Measurements from ENCODE around the gene BCDIN3D. TPM values are rescaled to one million over a fixed set of nuclear protein-coding genes. Genes with fewer than 3 reads are reported as not detected.

BCDIN3D gene
- total and polyA plus RNA-seq, 10 donors, result 3.3 to 7.4 (median 5.2) TPM

DNA sequence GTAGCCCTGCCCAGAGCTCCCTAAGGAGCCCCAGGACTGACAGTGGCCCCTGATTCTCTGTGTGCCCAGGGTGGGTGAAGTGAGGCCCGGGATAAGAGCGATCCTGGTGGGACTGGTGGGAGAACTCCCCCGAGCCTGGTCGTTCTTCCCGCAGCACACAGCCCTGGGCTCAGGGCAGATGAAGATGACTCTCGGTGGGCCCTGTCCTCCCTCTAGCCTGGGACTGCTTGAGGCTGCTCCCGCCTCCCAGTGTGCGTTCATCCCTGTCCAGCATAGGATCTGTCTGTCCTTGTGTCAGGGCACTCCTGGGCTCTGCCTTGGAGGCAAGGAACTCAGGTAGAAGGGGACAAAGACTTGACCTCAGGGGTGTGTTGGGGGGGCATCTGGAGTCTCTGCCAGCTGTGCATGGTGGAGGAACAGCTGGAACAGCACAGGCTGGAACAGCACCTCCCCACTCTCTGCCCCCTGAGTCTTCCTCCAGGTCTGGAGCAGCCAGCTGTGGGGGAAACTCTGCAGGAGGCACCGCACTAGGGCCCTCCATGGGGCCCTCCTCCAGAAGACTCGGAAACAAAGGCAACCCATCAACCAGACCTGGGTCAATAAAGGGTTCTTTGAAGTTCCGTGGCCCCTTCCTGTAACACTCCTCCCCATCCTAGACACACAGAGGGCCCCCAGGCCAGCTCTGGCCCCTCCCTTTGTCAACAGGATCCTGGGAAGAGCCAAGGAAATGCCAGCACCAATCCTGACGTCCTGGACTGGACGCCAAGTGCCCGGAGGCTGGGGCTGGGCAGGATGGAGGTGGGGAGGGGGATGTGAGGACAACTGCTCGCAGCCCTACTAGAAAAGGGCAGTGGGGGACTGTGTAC lies 44.9 kb upstream of the BCDIN3D start:
- Histone ChIP-seq H3K36me3 (no peaks in the 10 kb centered on the region), H3K4me1 (peaks cover 0 to 6% (median 0%) of the 10 kb centered on the region in 6 donors), H3K27ac (no peak overlapping the region), H3K9me3 (no peaks in the 10 kb centered on the region), H3K4me3 (no peak overlapping the region), H3K27me3 (replicated peaks in 1 of 7) (peaks cover 0 to 41% (median 0%) of the 10 kb centered on the region in 7 donors)
- intact Hi-C loops (cut with DNase I; ENCODE audit: low total_unique reads), result no loop called here
- DNase-seq, result no peak
- no peak for TF ChIP-seq POLR2AphosphoS5 (IDR thresholded peaks at IDR 0.05)
- no peak for TF ChIP-seq POLR2A (IDR thresholded peaks at IDR 0.05)
- TF ChIP-seq, protein P1, sequence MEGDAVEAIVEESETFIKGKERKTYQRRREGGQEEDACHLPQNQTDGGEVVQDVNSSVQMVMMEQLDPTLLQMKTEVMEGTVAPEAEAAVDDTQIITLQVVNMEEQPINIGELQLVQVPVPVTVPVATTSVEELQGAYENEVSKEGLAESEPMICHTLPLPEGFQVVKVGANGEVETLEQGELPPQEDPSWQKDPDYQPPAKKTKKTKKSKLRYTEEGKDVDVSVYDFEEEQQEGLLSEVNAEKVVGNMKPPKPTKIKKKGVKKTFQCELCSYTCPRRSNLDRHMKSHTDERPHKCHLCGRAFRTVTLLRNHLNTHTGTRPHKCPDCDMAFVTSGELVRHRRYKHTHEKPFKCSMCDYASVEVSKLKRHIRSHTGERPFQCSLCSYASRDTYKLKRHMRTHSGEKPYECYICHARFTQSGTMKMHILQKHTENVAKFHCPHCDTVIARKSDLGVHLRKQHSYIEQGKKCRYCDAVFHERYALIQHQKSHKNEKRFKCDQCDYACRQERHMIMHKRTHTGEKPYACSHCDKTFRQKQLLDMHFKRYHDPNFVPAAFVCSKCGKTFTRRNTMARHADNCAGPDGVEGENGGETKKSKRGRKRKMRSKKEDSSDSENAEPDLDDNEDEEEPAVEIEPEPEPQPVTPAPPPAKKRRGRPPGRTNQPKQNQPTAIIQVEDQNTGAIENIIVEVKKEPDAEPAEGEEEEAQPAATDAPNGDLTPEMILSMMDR (IDR thresholded peaks at IDR 0.05 in 8 of 11, conservative IDR thresholded peaks at IDR 0.05 in 3 of 11), result no peak
- 80 to 90% (median 86%) methylated on average over 9 to 15 of the region's 15 CpGs for WGBS, 5 donors

DNA sequence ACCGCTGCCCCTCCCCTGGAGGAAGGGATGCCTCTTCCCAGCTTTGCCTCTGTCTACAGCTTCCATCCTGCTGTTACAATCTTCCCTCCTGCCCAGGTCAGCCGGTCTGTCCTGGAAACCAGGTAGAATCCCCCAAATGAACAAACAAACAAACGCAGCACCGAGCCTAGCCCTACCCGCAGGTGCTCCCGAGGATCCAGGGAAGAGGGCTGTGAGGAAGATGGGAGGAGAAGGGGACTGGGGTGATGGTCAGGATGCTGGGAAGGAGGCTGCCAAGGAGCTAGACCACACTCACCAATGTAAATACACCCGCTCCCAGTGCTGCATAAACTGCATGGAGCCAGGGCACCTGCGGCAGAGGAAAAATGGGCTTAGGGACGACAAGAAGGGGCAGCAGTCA lies 44.2 kb upstream of the BCDIN3D start:
- Histone ChIP-seq H3K9me3 (no peaks in the 10 kb centered on the region), H3K36me3 (no peaks in the 10 kb centered on the region), H3K4me3 (no peak overlapping the region), H3K27me3 (replicated peaks in 1 of 7) (peaks cover 0 to 44% (median 0%) of the 10 kb centered on the region in 7 donors), H3K27ac (no peak overlapping the region), H3K4me1 (peaks cover 0 to 6% (median 0%) of the 10 kb centered on the region in 6 donors)
- no peak for DNase-seq
- intact Hi-C loops (cut with DNase I; ENCODE audit: low total_unique reads), result no loop called here
- TF ChIP-seq POLR2AphosphoS5 (IDR thresholded peaks at IDR 0.05) (no peak), POLR2A (IDR thresholded peaks at IDR 0.05) (no peak)
- TF ChIP-seq, protein P1 (IDR thresholded peaks at IDR 0.05 in 8 of 11, conservative IDR thresholded peaks at IDR 0.05 in 3 of 11), result no peak
- WGBS, 5 donors, result 85 to 89% (median 87%) methylated on average over 9 of the region's 9 CpGs

DNA sequence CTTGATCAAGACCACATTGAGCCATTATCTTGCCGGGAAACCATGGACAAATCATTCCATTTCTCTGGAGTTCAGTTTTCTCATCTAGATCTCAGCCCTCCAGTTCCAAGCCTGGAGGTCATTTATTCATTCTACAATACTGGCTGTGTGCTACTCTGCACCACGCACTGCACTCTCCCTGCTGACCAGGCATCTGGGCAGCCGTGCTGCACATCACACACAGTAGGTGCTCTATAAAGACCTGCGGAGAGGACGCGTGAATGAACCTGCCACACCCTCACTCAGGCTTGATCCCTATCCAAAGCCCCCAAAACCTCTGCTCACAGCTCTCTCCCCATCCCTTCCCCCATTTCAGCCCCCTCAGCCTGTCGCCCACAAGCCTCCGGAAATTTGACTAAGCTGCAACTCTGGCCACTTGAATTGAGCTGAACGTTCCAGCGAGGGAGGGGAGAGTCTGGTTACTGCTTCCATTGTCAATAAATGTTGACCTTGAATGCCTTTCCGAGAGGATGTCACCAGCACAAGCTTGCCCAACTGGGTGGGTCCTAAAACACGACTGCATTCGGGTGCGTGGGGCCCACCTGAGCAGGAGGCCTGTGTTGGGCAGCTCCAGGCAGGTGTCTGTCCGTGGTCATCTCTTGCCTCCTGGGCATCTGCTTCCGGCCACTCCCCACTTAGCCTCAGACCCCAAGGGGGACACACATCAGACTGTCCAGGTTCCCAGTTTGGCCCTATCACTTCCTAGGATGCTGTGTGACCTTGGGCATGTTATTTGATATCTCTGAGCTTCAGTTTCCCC lies 43.0 kb upstream of the BCDIN3D start:
- 44 to 64% (median 59%) methylated on average over 16 of the region's 16 CpGs for WGBS, 5 donors
- Histone ChIP-seq H3K36me3 (no peaks in the 10 kb centered on the region), H3K4me1 (peaks cover 0 to 6% (median 0%) of the 10 kb centered on the region in 6 donors), H3K27me3 (replicated peaks in 1 of 7) (peaks cover 0 to 44% (median 0%) of the 10 kb centered on the region in 7 donors), H3K9me3 (no peaks in the 10 kb centered on the region), H3K27ac (no peak overlapping the region), H3K4me3 (no peak overlapping the region)
- intact Hi-C loops (cut with DNase I; ENCODE audit: low total_unique reads), result no loop called here
- TF ChIP-seq, protein P1 (IDR thresholded peaks at IDR 0.05 in 8 of 11, conservative IDR thresholded peaks at IDR 0.05 in 3 of 11), result no peak
- TF ChIP-seq POLR2A (IDR thresholded peaks at IDR 0.05) (no peak), POLR2AphosphoS5 (IDR thresholded peaks at IDR 0.05) (no peak)
- no peak for DNase-seq

DNA sequence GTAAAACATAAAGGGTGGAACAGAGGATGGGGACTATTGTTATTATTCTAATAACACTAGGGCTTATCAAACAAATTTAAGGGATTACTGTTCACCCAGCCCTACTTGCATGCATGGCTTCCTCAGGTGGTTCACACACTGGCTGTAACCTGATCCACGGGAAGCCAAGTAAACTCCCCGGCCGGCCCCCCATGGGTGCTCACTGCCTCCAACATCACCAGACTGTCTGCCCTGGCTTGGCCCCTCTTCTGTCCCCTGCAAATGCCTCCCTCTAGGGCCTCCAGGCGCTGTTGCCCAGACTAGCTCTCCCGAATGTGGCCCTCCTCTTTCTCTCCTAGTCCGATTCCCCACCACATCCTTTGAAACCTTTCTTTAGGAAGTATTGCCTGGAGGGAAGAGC lies 42.2 kb upstream of the BCDIN3D start:
- H3K27me3 ChIP-seq (replicated peaks in 1 of 7), result peaks cover 0 to 44% (median 0%) of the 10 kb centered on the region in 7 donors
- no peak for TF ChIP-seq POLR2A (IDR thresholded peaks at IDR 0.05)
- no peak for TF ChIP-seq POLR2AphosphoS5 (IDR thresholded peaks at IDR 0.05)
- TF ChIP-seq, protein P1 (IDR thresholded peaks at IDR 0.05 in 8 of 11, conservative IDR thresholded peaks at IDR 0.05 in 3 of 11), result no peak
- no peak for DNase-seq
- intact Hi-C loops (cut with DNase I; ENCODE audit: low total_unique reads), result no loop called here
- H3K4me1 ChIP-seq, result peaks cover 0 to 6% (median 0%) of the 10 kb centered on the region in 6 donors
- no peak overlapping the region for H3K27ac ChIP-seq
- no peak overlapping the region for H3K4me3 ChIP-seq
- no peaks in the 10 kb centered on the region for H3K9me3 ChIP-seq
- no peaks in the 10 kb centered on the region for H3K36me3 ChIP-seq
- 61 to 82% (median 64%) methylated on average over 6 of the region's 6 CpGs for WGBS, 5 donors

Measured in spleen (tissue), 11 donors.